Activated naive CD4-positive, alpha-beta T cell treated with anti-CD3 and anti-CD28 coated beads for 36 hours (primary cell): ENCODE results near the gene ENTHD1. TPM values are rescaled to one million over a fixed set of nuclear protein-coding genes. Genes with fewer than 3 reads are reported as not detected.
A peak's percentile ranks its signal among the peaks of the same experiment; 100 is the strongest.

Experiments
- CTCF ChIA-PET: fragments of 350-600 bp; sonication (Branson Sonifier 250); formaldehyde crosslinking; loops from one replicate; lab custom pipeline; 2021; ENCODE audit warnings: antibody characterized with exemption; lab: Charles Lee
- DNase-seq: peaks from one replicate; pipeline ENCODE4 v3.0.0-alpha.2; 2020
- H3K27ac Mint-ChIP-seq: one replicate; pipeline ENCODE4 v1.8.0; 2021; ENCODE audit warnings: mild to moderate bottlenecking, mixed read lengths
- H3K27me3 Mint-ChIP-seq: one replicate; pipeline ENCODE4 v1.8.0; 2021; ENCODE audit warnings: low read depth, mixed read lengths
- H3K36me3 Mint-ChIP-seq: one replicate; pipeline ENCODE4 v1.8.0; 2021; ENCODE audit warnings: low read depth, mixed read lengths
- H3K4me1 Mint-ChIP-seq: one replicate; pipeline ENCODE4 v1.8.0; 2021; ENCODE audit warnings: low read depth, mixed read lengths
- H3K4me3 Mint-ChIP-seq: one replicate; pipeline ENCODE4 v1.8.0; 2021; ENCODE audit warnings: mild to moderate bottlenecking, moderate library complexity, mixed read lengths
- H3K9me3 Mint-ChIP-seq: one replicate; pipeline ENCODE4 v1.8.0; 2021; ENCODE audit warnings: mixed read lengths
- intact Hi-C: fragments of 100-400 bp; cut with micrococcal nuclease; formaldehyde crosslinking; loops from one replicate; pipeline ENCODE4 v1.15.1; 2023
- total RNA-seq, 2 experiments: library from RNA; stranded (reverse); gene quantifications; one replicate each; pipeline ENCODE4 v1.2.3, GENCODE V29; 2021

Gene ENTHD1
- total RNA-seq, 2 experiments from 2014 or later: 0.64 to 0.81 TPM

DNA sequence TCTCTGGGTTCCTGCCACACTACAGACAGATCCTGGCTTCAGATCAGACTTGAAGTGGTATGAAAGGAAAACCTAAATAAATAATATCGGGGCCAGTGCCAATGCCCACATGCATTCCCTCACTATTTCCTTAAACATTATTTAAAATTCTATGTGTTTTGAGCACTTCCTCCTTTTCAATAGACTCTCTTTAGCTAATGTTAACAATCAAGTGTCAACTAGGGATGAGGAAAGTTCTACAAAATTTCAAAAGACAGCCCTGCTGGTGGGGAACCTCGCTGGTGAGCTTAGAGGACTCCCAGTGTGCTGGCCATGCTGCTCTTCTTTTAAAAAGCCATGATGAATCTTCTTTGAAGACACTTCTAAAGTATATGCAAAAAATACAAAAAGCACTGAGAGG lies 87.5 kb downstream of the ENTHD1 start:
- Mint-ChIP-seq H3K27me3 (no peaks in the 10 kb centered on the region), H3K9me3 (no peaks in the 10 kb centered on the region), H3K4me1 (peaks cover 25% of the 10 kb centered on the region), H3K27ac (no peak overlapping the region), H3K36me3 (no peaks in the 10 kb centered on the region), H3K4me3 (no peak overlapping the region)
- intact Hi-C loops: no loop called here
- CTCF ChIA-PET: interaction anchor here (0.6 to 2.4 kb wide), 3 partner anchors 25 to 219 kb away, joined by 4 to 8 read pairs (median 5); no protein-coding TSS in a partner anchor
- DNase-seq: no peak

DNA sequence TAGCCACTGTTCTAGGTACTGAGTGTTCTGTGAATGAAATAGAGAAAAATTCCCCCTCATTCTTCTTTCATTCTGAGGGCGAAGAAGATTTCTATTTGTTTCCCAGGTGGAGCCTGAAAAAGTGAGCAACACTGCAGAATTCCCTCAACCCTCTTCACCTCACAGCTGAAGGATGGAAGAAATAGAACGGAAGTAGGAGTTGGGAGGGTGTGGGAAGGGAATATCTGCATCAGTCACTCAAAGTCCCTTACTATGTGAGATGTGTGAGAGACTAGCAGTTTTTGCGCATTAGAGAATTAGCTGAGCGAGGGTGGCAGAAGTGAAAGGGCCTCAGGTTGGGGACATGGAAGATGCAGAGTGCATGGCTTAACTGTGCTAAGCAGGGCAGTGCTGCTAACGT lies 88.4 kb downstream of the ENTHD1 start:
- no peaks in the 10 kb centered on the region for H3K9me3 Mint-ChIP-seq
- H3K27me3 Mint-ChIP-seq: no peaks in the 10 kb centered on the region
- intact Hi-C loops: no loop called here
- H3K27ac Mint-ChIP-seq: no peak overlapping the region
- DNase-seq: no peak
- no peaks in the 10 kb centered on the region for H3K36me3 Mint-ChIP-seq
- no peak overlapping the region for H3K4me3 Mint-ChIP-seq
- H3K4me1 Mint-ChIP-seq: peaks cover 24% of the 10 kb centered on the region
- CTCF ChIA-PET: interaction anchor here (0.7 to 2.4 kb wide), 3 partner anchors 26 to 220 kb away, joined by 3 to 8 read pairs (median 4); no protein-coding TSS in a partner anchor

DNA sequence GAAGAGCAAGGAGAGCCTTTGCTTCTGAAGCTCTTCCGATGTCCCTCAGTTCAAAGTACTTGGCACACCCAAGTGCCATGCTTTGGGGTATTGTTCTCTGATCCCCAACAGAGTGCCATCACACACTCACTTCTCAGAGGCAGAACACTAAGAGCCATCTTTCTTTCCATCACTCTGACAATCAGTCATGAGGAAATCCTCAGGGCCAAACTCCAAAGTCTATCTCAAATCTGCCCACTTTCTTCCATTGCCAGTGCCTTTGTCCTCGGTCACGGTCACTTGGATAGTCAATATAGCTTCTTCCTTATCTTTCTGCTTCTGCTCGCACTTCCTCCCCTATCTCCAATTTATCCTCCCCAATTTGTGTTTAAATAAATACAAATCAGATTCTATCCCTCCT lies 90.9 kb downstream of the ENTHD1 start:
- Mint-ChIP-seq H3K4me1 (peaks cover 16% of the 10 kb centered on the region), H3K4me3 (no peak overlapping the region), H3K27me3 (no peaks in the 10 kb centered on the region), H3K9me3 (peaks cover 13% of the 10 kb centered on the region), H3K36me3 (peaks cover 3% of the 10 kb centered on the region), H3K27ac (no peak overlapping the region)
- CTCF ChIA-PET: no interaction called here
- DNase-seq: no peak
- intact Hi-C loops: no loop called here

DNA sequence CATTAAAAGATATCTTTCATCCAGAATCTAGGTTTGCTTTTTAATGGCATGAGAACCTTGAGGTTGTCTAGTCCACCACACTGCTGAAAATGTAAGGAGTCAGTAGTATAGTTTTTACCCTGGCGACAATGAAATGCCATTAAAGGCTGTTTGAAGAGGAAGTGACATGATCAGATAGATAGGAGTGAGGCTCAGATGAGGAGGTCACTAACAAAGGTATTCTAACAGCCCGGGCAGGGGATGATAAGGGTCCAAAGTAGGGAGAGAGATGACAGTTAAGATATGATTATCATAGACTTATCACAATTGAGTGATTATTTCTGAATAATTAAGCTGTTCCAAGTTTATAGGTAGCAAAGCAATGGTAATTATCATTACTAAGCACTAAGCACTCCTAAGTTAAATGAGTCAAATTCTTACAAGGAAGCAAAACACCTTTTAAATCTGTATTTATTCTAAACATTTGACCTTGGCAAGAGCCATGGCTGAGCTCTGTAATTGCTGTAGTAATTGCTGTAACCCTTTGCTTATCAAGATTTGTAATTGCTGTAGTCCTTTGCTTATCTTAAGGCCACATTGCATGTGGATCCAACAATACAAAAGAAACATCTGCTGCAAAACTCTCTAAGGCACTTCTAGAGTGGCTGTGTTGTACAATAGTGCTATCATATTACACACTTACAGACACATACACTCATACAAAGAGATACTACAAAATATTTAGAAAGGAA lies 92.6 kb downstream of the ENTHD1 start:
- H3K4me3 Mint-ChIP-seq: no peak overlapping the region
- intact Hi-C loops: no loop called here
- H3K27me3 Mint-ChIP-seq: no peaks in the 10 kb centered on the region
- H3K36me3 Mint-ChIP-seq: peaks cover 3% of the 10 kb centered on the region
- H3K4me1 Mint-ChIP-seq: peaks cover 8% of the 10 kb centered on the region
- H3K27ac Mint-ChIP-seq: no peak overlapping the region
- H3K9me3 Mint-ChIP-seq: peaks cover 25% of the 10 kb centered on the region
- DNase-seq: no peak
- CTCF ChIA-PET: no interaction called here

DNA sequence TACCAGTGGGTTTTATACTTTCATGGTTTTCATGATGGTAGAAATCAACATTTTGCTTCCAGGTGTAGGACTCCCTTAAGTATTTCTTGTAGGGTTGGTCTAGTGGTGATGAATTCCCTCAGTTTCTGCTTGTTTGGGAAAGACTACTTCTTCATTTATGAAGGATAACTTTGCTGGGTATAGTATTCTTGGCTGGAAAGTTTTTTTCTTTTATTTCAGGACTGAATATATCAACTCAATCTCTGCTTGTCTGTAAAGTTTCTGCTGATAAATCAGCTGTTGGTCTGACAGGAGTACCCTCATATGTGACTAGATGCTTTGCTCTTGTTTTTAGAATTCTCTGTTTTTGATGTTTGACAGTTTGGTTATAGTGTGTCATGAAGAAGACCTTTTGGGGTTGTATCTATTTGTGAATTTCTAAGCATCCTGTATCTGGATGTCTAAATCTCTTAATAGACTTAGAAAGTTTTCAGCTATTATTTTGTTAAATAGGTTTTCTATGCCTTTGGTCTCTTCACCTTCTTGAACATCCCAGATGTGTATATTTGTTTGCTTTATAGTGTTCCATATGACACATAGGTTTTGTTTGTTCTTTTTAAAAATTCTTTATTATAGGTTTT lies 95.9 kb downstream of the ENTHD1 start:
- intact Hi-C loops: no loop called here
- H3K36me3 Mint-ChIP-seq: peaks cover 3% of the 10 kb centered on the region
- DNase-seq: no peak
- H3K27me3 Mint-ChIP-seq: no peaks in the 10 kb centered on the region
- no peak overlapping the region for H3K27ac Mint-ChIP-seq
- CTCF ChIA-PET: no interaction called here
- no peaks in the 10 kb centered on the region for H3K4me1 Mint-ChIP-seq
- peaks cover 30% of the 10 kb centered on the region for H3K9me3 Mint-ChIP-seq
- no peak overlapping the region for H3K4me3 Mint-ChIP-seq

DNA sequence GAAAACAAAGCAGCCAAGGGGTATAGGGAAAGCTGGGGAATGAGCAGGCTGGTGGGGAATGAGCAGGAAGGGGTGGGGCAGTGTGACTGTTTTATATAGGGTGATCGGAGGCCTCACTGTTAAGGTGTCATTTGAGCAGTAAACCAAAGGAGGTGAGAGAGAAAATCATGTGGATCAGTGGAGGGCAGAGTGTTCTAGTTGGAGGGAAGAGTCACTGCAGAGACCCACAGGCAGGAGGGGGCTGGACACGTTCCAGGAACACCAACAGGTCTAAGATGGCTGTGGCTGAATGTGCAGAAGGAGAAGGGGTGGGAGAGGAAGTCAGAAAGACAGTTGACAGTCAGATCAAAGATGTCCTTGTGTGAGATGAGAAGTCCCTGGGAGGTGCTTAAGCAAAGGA lies 103.8 kb downstream of the ENTHD1 start:
- intact Hi-C loops: no loop called here
- peaks cover 10% of the 10 kb centered on the region for H3K4me1 Mint-ChIP-seq
- H3K36me3 Mint-ChIP-seq: no peaks in the 10 kb centered on the region
- no peak overlapping the region for H3K4me3 Mint-ChIP-seq
- CTCF ChIA-PET: no interaction called here
- H3K27me3 Mint-ChIP-seq: no peaks in the 10 kb centered on the region
- no peak for DNase-seq
- H3K27ac Mint-ChIP-seq: no peak overlapping the region
- H3K9me3 Mint-ChIP-seq: peaks cover 5% of the 10 kb centered on the region

DNA sequence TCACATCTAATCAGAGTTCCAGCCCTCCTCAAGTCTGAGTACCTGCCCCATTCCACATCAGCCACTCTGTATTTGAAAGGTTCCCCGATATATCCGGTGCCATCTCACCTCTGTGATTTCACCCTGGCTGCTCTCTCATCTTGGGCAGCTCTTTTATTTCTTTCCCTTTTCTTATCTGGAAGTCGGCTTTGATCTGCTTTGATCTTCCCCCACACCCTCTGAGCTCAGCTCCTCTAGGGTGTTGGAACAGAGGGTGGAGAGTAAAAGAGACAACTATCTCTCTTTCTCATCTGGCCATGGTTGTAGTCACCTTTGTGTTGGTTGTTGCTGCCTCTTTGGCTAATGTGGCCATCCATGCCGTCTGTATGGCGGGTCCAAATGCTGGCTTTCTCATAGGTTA lies 108.3 kb downstream of the ENTHD1 start:
- Mint-ChIP-seq H3K27me3 (no peaks in the 10 kb centered on the region), H3K9me3 (no peaks in the 10 kb centered on the region), H3K4me3 (no peak overlapping the region), H3K36me3 (no peaks in the 10 kb centered on the region), H3K4me1 (peaks cover 8% of the 10 kb centered on the region), H3K27ac (no peak overlapping the region)
- DNase-seq: peak; percentile 15
- CTCF ChIA-PET: no interaction called here
- intact Hi-C loops: no loop called here

DNA sequence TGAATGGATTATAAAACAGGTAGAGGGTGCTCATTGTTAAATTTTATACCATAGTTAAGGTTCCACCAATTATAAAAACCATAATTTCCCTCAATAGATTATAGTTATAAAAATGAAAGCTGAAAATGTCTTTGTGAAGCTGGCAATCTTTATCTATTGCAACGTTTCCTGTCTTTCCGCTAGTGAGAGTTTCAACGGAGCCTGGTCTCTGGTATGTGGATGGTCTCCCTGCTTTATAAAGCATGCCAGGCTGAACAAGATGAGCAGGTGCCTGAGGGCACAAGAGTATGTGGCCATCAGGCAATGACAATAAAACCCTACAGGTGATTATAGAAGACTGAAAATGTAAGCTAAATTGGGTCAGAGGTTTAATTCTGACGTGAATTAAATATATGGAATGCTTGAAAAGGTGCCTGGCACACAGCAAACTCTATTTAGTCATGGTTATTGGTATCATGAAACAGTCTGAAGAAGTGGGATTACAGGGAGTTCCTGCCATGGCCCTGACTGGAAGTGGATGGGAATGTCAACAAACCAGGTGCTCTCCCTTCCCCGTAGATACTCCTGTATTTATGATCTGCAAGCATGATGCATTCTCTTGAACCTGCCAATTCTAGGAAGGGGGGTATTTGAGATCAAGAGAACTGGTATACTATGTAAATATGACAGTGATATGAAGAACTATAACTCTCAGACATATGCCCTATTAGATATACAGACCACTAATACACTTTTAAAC lies 115.7 kb downstream of the ENTHD1 start:
- CTCF ChIA-PET: no interaction called here
- Mint-ChIP-seq H3K9me3 (no peaks in the 10 kb centered on the region), H3K36me3 (no peaks in the 10 kb centered on the region), H3K27me3 (no peaks in the 10 kb centered on the region), H3K27ac (no peak overlapping the region), H3K4me3 (no peak overlapping the region), H3K4me1 (peaks cover 38% of the 10 kb centered on the region)
- DNase-seq: no peak
- intact Hi-C loops: no loop called here

DNA sequence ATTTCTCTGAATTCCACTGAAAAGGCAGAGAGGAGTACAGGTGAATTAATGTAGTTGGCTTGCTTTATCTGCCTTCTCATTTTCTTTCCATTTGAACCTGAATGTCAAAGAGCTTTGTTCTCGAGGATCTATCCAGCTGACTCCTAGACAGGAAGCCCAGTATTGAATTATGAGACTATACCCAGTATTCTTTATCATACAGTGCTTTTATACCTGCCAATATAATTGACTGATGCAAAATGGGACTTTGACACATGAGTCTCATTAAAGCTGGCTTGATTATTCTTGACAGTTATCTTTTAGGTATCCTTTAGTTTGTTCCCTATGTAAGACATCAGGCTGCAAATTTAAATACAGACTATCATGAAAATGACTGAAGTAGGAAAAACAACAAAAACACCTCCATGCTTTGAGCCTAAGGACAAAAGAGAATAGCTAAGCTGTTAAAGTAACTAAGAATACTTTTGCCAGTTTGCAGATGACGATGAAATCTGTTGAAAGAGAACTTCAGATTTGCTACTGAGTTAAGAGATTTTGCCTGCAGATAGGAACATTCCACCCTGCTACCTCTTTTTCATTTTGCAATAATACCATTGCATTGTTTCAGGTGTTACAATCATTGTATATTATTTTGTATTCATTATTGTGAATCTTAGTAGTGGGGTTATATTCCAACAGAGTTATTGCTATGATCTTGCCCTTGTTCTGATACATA lies 117.1 kb downstream of the ENTHD1 start:
- no peak for DNase-seq
- Mint-ChIP-seq H3K27me3 (no peaks in the 10 kb centered on the region), H3K4me1 (peaks cover 38% of the 10 kb centered on the region), H3K4me3 (no peak overlapping the region), H3K36me3 (no peaks in the 10 kb centered on the region), H3K27ac (no peak overlapping the region), H3K9me3 (peaks cover 3% of the 10 kb centered on the region)
- CTCF ChIA-PET: interaction anchor here (0.6 to 0.9 kb wide), 3 partner anchors 55 to 409 kb away, joined by 3 read pairs; no protein-coding TSS in a partner anchor
- intact Hi-C loops: no loop called here

DNA sequence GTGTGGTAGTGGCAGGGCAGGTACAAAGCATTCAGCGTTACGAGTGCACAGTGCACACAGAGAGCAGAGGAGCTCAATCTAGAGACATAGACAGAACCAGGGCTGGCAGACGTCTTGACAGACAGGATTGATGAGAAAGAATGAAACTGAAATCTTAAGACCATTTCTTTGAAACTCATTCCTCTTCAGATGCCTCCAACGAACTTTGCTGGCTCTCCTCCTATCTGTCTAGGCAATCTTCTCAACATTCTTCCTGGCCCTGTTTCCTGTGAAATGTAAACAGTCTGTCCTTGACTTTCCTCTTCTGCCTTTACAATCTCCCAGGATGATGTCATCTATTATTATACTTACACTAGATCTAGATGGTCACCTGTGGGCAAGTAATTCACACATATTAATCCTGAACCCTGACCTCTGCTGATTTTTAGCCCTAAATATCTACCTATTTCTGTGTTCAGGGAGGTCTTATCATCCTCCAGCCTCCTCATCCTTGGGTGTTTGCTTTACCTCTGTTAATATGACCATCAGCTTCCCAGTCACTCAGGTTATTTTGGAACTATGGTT lies 119.5 kb downstream of the ENTHD1 start:
- intact Hi-C loops: no loop called here
- CTCF ChIA-PET: no interaction called here
- peak overlapping the region; percentile 14 for H3K27ac Mint-ChIP-seq
- peaks cover 38% of the 10 kb centered on the region for H3K4me1 Mint-ChIP-seq
- peak; percentile 58 for DNase-seq
- H3K9me3 Mint-ChIP-seq: peaks cover 4% of the 10 kb centered on the region
- H3K36me3 Mint-ChIP-seq: no peaks in the 10 kb centered on the region
- H3K27me3 Mint-ChIP-seq: no peaks in the 10 kb centered on the region
- H3K4me3 Mint-ChIP-seq: peak overlapping the region; percentile 8

DNA sequence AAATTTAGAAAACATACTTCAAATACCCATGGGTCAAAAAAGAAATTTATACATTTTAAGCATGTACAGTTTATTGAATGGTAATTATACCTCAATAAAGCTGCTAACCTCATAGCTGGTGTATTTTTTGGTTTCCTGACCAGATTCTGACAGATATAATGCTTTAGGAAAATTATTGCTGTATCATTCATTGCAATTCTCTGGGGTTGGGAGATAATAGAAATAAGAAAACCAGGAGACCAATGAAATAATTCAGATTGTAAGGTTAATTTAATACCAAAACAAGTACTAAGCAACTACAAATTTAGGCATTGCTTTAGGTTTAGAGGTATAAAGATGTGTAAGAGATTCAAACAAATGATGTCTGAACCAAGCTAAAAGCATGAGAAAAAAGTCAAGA lies 120.1 kb downstream of the ENTHD1 start:
- H3K36me3 Mint-ChIP-seq: no peaks in the 10 kb centered on the region
- H3K27me3 Mint-ChIP-seq: no peaks in the 10 kb centered on the region
- H3K9me3 Mint-ChIP-seq: peaks cover 4% of the 10 kb centered on the region
- no peak for DNase-seq
- H3K4me1 Mint-ChIP-seq: peaks cover 38% of the 10 kb centered on the region
- peak overlapping the region; percentile 9 for H3K27ac Mint-ChIP-seq
- H3K4me3 Mint-ChIP-seq: peak overlapping the region; percentile 8
- intact Hi-C loops: no loop called here
- CTCF ChIA-PET: no interaction called here

DNA sequence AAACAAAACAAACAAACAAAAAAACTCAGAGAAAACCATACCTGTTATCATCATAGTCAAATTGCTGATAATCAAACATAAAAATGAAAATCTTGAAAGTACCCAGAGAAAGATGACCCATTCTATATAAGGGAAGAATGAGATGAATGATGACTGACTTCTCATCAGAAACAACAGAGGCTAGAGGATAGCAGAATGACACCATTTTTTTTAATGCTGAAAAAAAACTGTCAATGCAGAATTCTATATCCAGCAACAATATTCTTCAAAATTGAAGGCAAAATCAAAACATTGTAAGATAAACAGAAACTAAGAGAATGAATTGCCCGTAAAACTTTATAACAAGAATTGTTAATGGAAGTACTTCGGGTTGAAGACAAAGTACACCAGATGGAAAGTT lies 122.1 kb downstream of the ENTHD1 start:
- H3K4me1 Mint-ChIP-seq: peaks cover 25% of the 10 kb centered on the region
- H3K9me3 Mint-ChIP-seq: peaks cover 4% of the 10 kb centered on the region
- no peak for DNase-seq
- H3K27me3 Mint-ChIP-seq: no peaks in the 10 kb centered on the region
- CTCF ChIA-PET: no interaction called here
- H3K36me3 Mint-ChIP-seq: no peaks in the 10 kb centered on the region
- intact Hi-C loops: no loop called here
- no peak overlapping the region for H3K27ac Mint-ChIP-seq
- H3K4me3 Mint-ChIP-seq: no peak overlapping the region
